GM19240 (cell line): ENCODE measurements around the gene PSTPIP2.
"Not testable (repeated sequence)": the region's sequence is repeated elsewhere in the genome, so short reads cannot be mapped to it uniquely, and the experiment has no call there.

Experiments used
- DNase-seq: peaks from one replicate; pipeline ENCODE4 v3.0.0; 2011; ENCODE audit warnings: low spot score; ENCODE audit not compliant: insufficient read length

PSTPIP2 gene, protein sequence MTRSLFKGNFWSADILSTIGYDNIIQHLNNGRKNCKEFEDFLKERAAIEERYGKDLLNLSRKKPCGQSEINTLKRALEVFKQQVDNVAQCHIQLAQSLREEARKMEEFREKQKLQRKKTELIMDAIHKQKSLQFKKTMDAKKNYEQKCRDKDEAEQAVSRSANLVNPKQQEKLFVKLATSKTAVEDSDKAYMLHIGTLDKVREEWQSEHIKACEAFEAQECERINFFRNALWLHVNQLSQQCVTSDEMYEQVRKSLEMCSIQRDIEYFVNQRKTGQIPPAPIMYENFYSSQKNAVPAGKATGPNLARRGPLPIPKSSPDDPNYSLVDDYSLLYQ

DNA sequence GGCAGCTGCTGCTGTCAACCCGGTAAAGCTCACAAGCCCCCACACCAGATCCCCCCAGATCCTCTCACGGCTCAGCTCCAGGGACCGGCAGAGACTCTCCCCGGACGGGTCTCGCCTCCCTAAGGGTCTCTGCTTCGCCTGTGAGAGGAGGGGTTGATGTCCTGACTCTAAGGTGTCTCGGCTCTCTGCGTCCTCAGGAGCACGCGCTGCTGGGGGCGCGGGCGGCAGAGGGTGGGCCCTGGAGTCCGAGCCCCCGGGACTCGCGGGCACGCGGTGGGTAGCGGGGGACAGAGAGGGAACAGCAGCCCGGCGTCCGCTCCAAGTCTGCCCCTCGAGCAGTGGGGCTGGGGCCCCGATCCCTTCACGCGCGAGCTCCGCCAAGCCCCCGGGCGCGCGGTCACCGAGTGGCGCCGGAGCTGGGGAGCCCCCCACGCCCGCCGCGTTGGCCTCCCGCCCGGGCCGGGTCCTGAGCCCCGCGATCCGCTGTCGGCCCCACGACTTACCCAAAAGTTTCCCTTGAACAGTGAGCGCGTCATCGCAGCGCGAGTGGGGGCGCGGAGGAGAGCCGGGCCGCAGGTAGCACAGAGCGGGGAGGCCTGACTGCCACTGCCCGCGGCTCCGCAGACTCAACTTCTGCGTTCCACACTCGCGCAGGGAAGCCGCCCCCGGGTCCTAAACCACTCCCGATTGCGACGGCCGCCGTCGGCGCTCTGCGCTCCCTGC, at the start of gene PSTPIP2:
PSTPIP2 (minus strand) TSS at position 608 of the 723 bp plus-strand sequence; CDS start at position 536, 72 bp downstream.
- DNase-seq = no peak

- no peak for DNase-seq
These were observed 41.7 kb upstream of the PSTPIP2 start for GRCh38 chr18:46113751-46114150.

DNA sequence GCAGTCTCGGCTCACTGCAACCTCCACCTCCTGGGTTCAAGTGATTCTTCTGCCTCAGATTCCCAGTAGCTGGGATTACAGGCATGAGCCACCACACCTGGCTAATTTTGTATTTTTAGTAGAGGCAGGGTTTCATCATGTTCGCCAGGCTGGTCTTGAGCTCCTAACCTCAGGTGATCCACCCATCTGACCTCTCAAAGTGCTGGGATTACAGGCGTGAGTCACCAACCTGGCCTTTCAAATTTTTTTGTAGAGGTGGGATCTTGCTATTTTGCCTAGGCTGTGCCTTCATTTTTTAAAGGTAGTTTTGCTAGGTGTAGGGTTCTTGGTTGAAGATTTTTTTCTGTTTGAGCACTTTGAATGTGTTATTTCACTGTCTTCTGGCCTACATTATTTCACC, 38.3 kb upstream of the PSTPIP2 start:
- no peak for DNase-seq

- no peak for DNase-seq
These were observed 37.3 kb upstream of the PSTPIP2 start for GRCh38 chr18:46109386-46109785.

DNA sequence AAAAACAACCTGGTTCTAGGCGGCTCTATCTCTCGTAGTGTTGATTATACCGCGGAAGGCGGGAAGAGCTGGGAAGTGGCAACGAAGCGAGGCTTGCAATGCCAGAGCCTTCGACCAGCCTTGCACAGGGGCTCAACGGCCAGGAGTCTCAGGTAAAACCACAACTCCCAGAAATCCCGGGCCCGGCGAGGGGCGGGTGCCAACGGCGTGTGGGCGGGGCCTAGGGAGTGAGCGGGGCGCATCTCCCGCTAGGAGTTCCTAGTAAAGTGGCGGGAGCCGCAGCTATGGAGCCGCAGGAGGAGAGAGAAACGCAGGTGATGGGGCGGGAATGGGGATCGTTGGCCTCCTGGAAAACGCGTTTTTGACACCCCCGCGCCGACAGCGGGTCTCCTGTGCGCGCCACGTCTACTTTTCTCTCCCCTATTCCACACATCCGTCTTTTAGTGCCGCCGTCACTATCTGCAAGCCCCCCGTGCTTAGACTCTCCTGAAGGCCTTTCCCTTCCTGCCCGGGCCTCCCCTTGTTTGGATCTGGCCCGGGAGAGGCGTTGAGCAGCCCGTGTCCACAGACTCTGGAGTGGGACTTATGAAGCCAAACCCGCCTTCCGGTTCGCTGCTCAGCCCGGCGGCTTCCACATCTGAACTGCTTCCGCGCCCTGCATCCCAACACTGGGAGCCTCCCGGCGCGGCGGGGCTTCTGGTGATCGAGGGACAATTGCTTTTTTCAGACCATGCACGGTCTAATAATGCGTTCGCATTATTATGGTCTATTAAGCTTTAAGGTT, 32.3 kb upstream of the PSTPIP2 start, which contains the start of gene HAUS1:
HAUS1 (plus strand) TSS at position 258 of the 784 bp plus-strand sequence; CDS start at position 285, 27 bp downstream.
- DNase-seq = peak; percentile 17

GRCh38 chr18:46099463-46099862, 27.4 kb upstream of the PSTPIP2 start:
- DNase-seq = no peak

GRCh38 chr18:46098616-46098933, 26.5 kb upstream of the PSTPIP2 start:
- no peak for DNase-seq

GRCh38 chr18:46097801-46098615, 25.9 kb upstream of the PSTPIP2 start, which contains the start of gene ATP5F1A:
Gene ATP5F1A, minus strand, starts transcription at chr18:46098296. Its CDS starts 65 bp downstream, at chr18:46098231.
- DNase-seq = peak; percentile 55

GRCh38 chr18:46097431-46097800, 25.4 kb upstream of the PSTPIP2 start:
- DNase-seq = no peak

DNA sequence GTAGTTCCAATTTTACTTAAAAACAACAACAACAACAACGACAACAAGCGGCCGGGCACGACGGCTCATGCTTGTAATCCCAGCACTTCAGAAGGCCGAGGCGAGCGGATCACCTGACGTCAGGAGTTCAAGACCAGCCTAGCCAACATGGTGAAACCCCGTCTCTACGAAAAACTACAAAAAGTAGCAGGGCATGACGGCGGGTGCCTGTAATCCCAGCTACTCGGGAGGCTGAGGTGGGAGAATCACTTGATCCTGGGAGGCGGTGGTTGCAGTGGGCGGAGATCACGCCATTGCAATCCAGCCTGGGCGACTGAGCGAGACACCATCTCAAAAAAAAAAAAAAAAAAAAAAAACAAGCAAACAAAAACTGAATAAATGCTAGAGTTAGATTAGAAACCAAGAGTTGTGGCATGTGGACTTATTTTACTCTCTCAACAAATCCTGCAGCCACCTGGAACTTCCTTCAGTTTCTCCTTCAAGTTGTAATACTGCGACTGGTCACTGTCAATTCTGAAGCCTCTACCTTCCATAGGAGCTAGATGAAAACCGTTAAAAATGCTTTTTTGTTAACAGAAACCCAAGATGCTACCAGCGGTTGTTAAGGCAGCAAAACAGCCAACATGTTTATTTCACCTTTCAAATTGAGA, 24.7 kb upstream of the PSTPIP2 start:
- no peak for DNase-seq

DNA sequence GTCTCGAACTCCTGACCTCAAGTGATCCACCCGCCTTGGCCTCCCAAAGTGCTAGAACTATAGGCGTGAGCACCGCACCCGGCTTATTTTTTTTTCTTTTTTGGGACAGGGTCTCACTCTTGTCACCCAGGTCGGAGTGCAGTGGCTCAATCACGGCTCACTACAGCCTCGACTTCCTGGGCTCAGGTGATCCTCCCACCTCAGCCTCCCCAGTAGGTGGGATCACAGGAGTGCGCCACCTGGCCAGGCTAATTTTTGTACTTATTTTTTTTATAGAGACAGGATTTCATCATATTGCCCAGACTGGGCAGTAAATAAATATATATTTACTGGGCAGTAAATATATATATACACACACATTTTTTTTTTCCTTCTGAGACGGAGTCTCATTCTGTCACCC, 23.5 kb upstream of the PSTPIP2 start:
- no peak for DNase-seq

GRCh38 chr18:46088501-46088900, 16.4 kb upstream of the PSTPIP2 start:
- not testable (repeated sequence) for DNase-seq

DNA sequence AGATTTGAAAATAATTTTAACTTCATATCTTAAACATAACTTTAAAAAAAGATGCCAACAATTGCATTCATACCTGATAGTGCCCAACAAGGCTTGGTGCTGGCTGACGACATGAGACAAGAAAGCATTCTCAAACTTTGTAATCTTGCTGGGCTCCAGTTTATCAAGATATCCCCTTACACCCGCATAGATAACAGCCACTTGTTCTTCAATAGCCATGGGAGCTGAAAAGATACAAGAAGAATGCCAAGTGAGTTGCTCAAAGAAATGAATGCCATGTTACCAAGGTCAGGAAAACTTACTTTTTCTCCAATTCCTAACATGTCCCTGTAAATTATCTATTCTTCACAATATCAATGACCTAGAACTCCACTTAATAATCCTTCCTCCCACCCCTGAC, 12.4 kb upstream of the PSTPIP2 start:
- DNase-seq = no peak

GRCh38 chr18:46080156-46080555, 8.1 kb upstream of the PSTPIP2 start:
- DNase-seq = no peak

DNA sequence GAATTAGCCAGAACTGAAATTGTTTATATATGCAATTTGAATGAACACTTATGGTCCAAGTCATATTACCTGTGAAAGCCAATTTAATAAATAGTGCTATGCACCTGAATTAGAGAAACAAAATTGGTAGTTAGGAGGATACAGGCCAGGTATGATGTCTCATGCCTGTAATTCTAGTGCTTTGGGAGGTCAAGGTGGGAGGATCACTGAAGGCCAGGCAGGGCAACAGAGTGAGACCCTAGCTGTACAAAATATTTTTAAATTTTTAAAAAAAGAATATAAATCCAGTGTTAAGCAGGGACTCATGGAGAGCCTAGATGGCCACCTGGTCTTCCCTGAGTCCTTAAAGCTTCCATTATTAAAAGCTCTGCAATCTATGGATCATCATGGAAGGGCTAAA, 7.3 kb upstream of the PSTPIP2 start:
- no peak for DNase-seq

GRCh38 chr18:46073474-46074331, 1.6 kb upstream of the PSTPIP2 start:
- no peak for DNase-seq

GRCh38 chr18:46072959-46073358, 899 bp upstream of the PSTPIP2 start:
- DNase-seq = no peak

DNA sequence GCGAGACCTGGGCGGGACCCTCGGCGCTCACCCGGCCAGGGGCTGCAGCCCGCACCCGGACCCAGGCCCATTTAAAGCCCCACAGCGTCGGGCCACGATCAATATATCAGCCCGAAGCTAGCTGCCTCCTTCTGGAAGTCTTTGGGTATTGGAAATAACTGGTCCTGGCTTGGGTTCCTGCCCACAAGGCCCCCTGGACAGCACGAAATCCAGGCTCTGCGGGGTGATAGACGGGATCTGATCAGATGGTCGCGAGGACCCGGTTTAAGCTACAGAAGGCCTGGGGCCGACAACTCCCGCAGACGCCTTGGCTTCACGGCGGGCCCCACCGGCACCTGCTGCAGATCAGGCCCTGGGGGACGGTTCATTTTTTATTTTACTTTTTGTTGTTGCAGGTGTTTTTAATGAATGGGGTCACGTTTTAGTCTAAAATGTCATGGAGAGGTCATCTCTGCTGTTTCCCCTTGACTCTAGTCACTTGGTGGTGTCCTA, 362 bp upstream of the PSTPIP2 start:
- no peak for DNase-seq

DNA sequence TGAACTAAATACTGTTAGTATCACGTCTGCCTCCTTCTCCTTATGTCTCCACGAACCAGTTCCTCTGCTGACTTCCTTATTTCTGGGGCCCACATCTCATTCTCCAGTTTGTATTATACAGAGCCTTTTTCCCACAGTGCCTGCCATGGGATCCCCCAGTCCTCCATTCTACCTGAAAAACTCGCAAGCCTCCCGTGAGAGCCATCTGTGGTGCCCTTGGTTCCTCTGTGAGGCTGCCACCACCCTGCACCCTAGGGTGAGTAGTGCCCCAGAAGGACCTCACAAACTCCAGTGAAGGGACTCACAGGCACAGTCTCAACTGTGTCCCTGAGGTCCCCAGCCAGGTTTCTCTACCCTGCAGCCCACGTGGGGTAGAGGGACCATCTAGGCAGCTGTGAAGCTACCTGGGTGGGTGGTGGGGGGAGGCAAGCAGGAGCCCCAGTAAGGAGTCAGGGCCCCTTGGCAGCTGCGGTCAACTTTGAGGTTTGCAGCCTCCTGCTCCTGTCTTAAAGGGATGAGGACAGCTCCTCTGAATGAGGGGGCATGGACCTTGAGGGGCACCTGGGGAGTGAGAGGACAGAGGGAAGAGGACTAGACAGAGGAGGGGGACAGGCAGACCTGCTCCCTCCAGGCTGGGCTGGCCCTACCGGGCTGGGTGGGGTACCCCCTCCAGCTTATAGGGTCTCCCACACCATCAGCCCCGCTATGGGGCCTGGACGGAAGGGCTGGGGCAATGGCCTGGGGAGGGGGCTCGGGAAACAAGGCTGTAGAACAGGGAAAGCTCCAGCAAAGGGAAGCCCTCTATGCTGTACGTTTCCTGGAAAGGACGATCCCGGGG, 1.0 kb downstream of the PSTPIP2 start:
- DNase-seq = no peak
